ENCODE results near the gene SDK2.

DNA sequence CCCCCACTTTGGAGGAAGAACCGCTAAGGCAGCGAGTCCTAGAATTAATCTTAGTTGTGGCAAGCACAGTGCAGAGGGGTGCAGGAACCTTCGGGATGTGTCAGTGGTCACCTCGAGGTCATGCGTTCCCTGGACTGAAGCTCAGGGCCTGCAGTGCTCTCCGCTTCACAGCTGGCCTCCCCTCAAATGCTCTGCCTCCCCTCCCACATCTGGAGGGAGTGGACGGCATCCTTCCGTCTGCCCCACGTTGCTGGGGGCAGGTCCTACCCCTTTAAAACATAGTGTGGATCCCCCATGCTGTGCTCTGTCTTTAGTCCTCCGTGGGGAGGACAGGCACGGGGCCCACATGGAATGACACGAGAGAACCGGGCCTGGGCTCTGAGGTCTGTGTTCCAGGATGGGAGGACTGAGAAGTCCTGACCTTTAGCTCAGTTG is 232.9 kb downstream of the SDK2 start:
- TF ChIP-seq POLR2AphosphoS5 (IDR thresholded peaks at IDR 0.05; ENCODE audit: low read depth, low read length) (no peak), TAF1 (IDR thresholded peaks at IDR 0.05; ENCODE audit: borderline replicate concordance, insufficient read depth, low read length) (no peak)
- TF ChIP-seq, protein P1, sequence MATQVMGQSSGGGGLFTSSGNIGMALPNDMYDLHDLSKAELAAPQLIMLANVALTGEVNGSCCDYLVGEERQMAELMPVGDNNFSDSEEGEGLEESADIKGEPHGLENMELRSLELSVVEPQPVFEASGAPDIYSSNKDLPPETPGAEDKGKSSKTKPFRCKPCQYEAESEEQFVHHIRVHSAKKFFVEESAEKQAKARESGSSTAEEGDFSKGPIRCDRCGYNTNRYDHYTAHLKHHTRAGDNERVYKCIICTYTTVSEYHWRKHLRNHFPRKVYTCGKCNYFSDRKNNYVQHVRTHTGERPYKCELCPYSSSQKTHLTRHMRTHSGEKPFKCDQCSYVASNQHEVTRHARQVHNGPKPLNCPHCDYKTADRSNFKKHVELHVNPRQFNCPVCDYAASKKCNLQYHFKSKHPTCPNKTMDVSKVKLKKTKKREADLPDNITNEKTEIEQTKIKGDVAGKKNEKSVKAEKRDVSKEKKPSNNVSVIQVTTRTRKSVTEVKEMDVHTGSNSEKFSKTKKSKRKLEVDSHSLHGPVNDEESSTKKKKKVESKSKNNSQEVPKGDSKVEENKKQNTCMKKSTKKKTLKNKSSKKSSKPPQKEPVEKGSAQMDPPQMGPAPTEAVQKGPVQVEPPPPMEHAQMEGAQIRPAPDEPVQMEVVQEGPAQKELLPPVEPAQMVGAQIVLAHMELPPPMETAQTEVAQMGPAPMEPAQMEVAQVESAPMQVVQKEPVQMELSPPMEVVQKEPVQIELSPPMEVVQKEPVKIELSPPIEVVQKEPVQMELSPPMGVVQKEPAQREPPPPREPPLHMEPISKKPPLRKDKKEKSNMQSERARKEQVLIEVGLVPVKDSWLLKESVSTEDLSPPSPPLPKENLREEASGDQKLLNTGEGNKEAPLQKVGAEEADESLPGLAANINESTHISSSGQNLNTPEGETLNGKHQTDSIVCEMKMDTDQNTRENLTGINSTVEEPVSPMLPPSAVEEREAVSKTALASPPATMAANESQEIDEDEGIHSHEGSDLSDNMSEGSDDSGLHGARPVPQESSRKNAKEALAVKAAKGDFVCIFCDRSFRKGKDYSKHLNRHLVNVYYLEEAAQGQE (IDR thresholded peaks at IDR 0.05; ENCODE audit: insufficient read depth in 1 of 2, low read depth in 2 of 2, low read length in 2 of 2) = no peak
